HG03139 (cell line): ENCODE results near the gene GALNT9.
"Not testable (repeated sequence)": the region's sequence is repeated elsewhere in the genome, so short reads cannot be mapped to it uniquely, and the experiment has no call there.

Experiments used
- ATAC-seq: cut with Tn5 transposase; IDR thresholded peaks from one replicate; pipeline ENCODE4 v1.9.1; 2021; ENCODE audit not compliant: unreplicated experiment

Gene GALNT9

DNA sequence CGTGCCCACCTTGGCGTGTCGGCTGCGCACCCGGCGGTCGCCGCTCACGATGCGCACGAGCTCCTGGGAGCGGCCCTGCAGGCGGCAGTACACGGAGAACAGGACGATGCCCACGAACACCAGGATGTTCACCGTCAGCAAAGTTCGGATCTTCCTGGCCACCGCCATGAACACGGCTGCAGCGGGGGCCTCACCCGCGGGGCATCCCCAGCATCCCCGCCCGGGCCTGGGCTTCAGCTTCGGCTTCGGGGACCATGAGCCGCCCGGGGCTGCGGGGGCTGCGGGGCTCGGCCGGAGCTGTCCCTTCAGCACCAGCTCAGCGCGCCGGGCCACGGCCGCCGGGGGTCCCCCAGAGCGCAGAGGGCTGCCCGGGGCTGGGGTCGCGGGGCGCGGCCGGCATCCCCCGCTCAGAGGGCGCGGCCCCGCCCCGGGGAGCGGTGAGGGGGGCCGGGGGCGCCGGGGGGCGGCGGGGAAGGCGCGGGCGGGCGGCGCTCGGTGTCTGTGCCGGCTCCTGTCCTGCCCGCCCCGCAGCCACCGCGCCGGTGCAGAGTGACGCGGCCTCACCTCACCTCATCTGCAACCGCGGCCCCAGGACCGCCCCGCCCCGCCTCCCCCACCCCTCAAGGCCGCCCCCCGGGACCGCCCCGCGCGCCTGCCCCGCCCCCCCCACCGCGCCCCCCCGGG lies at the start of gene GALNT9:
GALNT9 (minus strand) TSS at position 554 of the 684 bp plus-strand sequence; CDS start at position 168, 386 bp downstream.
- no peak for ATAC-seq

DNA sequence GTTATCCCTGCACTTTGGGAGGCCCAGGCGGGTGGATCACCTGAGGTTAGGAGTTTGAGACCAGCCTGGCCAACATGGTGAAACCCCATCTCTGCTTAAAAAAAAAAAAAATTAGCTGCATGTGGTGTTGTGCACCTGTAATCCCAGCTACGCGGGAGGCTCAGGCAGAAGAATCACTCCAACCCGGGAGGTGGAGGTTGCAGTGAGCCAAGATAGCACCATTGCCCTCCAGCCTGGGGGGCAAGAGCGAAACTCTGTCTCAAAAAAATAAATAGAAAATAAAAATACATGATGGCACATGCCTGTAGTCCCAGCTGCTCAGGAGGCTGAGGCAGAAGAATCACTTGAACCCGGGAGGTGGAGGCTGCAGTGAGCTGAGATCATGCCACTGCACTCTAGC lies 49.7 kb upstream of the GALNT9 start:
- ATAC-seq, result not testable (repeated sequence)

DNA sequence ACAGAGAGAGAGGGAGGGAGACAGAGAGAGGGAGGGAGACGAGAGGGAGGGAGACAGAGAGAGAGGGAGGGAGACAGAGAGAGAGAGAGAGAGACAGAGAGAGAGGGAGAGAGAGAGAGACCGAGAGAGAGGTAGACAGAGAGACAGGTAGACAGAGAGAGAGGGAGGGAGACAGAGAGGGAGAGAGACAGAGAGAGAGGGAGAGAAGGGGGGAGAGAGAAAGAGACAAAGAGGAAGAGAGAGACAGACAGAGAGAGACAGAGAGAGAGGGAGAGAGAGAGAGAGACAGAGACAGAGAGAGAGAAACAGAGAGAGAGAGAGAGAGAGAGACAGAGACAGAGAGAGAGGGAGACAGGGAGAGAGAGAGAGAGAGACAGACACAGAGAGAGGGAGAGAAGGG lies 47.8 kb upstream of the GALNT9 start:
- no peak for ATAC-seq

DNA sequence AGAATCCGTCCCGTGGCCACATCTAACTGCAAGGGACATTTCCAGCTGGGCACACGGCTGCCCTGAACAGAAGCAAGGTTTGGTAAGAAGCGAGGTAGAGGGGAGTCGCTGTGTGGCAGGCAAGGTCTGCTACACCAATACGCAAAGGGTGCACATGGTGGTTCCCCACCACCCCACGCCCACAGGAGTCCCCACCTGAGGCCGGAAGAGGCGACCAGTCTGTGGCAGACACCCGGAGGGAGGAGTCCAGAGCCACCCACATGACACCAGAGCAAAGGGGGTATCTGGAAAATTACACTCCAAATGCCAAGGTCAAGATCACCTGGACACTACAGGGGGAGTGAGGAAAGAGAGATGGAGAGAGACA lies 47.1 kb upstream of the GALNT9 start:
- no peak for ATAC-seq

DNA sequence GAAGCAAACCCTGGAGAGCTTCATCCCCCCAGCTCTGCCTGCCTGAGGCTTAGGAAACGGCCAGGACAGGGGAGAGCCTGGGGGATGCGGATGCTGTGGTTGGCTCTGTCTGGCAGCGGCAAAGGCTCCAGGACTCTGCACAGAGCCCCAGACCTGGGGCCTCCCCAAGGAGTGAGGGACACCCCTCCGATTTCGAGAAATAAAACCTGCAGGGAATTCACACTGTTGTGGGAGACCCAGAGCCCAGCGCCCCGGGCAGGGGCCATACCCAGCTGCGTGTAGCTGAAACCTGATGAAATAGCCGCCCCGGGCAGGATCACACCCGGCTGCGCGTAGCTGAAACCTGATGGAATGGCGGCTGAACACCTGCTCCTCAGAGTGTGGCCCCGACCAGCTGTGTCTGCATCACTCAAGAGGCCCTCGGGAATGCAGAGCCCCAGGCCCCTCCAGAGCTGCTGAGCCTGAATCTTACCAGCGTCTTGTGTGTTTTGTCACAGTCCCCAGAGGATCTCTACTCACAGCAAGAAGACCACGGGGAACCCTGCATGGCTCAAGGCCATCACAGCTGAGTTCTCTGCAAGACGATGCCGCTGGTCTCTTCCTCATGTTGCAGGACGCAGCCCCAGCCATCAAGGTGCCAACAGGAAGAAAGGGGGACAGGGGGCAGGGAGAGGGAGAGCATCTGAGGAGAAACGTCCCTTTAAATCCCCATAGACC lies 46.5 kb upstream of the GALNT9 start:
- ATAC-seq, result no peak

DNA sequence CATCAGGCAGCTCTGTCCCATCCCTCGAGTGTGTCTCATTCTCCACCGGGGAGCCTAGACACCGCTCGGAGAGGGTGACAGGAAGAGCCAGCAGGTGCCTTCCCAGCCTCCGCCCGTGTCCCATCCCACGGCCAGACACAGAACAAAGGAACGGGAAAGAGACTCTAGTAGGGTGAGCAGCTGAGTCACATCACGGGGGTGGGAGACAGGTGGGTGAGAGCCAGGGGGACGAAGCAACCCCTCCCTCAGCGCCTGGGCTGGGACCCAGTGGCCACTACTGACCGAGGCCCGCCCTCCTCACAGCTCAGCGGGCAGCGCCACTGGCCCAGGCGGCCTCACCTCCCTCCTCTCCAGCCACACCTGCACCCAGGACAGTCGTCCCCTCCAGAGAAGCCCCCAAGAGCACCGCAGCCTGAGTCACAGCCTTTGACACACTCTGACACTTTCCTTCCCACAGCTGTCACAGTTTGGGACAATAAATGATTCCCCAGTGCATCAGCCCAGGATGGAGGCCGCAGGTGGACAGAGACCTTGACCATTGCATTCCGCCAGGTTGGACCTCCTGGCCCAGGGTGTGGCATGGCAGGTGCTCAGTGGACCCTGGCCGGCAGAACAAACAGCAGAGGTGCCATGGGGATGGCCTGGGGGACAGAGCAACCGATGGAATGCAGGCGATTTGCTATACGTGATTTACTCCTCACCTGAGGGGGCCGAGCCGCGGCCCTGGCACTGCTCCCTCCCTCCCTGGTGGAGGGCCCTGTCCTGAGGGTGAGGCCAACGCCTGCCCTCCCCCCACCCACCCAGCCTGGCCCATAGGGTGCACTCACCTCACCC lies 45.4 kb upstream of the GALNT9 start:
- no peak for ATAC-seq

DNA sequence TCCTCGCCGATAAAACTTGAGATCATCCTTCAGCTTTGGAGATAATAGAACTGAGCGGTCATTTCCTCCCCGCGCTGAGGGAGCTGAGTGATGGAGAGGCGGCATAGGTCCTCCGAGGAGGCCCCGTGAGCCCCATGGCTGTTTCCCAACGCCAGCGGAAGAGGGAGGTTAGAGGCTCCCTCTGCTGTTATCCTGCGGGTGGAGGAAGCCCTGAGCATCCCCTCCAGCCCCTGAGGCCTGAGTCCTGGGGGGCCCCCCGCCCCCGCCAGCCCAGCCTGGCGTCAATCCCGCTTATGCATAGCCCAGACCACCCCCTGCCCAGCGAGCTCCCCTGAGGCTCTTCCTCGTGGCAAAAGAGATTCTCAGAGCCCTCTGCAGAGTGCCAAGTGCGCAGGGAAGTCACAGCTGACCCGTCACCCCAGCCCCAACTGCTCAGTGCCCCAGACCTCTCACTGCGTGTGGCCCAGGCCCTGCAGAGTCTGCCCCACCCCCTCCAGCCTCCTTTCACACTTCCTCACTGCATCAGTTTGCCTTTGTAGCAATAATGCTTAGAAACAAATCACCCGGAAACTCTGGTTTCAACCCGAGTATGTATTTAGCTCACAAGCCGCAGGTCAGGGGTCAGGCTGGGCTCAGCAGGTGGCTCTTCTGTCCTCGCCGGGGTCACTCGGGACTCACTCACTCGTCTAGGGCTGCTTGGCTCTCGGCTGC lies 44.7 kb upstream of the GALNT9 start:
- ATAC-seq, result no peak

DNA sequence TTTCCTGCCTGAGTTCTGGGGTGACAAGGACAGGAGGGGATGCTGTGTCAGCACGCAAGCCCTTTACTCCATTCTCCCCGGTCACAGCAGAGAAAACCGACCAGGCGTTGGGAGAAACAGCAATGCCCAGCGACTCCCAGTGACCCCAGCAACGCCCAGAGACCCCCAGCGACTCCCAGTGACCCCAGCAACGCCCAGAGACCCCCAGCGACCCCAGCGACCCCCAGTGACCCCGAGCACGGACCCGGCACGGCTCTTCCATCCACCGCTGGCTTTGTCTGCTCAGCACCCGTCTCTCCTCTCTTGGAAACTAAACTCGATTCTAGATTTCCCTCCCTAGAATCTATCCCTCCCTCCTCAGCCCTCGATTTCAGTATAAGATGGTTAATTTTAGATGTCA lies 38.5 kb upstream of the GALNT9 start:
- no peak for ATAC-seq

DNA sequence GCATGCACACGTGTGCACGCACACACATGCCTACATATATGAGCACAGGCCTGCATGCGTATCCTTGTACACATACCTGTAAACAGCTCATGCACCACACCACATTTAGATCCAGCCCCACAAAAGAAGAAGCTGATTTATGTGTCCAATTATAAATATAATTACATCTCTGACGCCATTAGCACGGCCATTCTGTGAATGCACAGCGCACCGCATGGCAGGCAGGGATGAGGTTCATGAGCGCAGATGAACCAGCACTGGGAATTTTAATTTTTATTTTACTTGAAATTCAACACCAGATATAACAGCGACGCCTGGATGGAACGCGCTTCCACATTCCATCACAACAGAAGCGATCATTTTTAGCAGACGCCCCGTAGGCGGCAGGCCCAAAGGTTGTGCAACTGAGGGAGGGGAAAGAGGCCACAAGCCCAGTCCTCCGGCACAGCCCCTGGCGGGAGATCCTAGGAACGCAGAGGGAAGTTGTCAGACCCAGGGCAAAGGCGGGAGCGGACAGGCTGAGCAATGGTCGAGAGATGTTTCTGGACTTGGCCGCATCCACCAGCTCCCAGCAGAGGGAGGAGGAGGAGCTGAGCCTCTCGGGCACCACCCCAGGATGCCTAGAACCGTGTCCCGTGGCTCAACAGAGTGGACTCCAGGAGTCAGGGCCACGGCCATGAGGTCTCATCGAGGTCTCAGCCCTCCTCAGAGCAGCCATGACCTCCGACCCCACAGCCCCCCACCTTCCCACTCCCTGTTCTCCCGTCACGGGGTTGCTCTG lies 37.9 kb upstream of the GALNT9 start:
- ATAC-seq, result no peak

DNA sequence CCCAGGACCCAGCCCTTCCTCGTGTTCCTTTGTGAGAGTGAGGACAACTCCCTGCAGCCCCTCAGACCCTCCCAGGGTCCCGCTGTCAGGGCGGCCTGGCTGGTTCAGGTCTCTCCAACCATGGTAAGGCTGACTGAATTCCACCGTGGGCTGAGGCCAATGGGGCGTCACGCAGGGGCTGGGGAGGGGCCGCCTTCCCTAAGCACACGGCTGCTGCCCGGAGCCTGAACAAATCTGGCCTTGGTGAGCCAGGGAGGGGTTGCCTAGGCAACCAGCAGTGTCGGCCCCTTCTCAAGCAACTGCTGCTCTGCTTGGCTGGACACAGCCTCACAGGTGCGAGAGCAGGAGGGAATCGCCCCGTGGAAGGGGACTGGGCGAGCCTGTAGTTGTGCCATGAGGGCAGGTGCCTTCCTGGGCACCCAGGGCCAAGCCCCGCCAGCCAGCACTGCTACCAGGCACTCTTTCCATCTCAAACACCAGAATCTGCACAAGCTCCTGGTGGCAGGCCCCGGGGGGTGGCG lies 37.0 kb upstream of the GALNT9 start:
- ATAC-seq, result no peak

DNA sequence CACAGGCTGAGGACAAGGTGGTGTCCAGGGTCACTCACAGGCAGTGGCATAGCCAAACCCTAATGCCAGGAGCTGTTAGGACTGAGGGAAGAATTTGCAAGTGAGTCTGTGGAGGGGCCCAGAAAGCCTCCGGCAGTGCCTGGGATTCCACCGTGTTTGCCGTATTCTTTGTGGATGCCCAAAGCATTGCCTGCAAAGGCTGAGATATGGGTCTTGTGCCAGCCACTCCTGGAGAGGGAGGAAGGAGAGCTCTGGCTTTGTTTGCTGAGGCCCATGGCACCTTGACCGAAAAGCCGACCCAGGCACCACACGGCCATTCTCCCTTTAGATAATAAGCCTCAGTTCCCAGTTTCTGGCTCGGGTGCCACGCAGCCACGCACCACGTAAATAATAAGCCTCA lies 35.8 kb upstream of the GALNT9 start:
- no peak for ATAC-seq

DNA sequence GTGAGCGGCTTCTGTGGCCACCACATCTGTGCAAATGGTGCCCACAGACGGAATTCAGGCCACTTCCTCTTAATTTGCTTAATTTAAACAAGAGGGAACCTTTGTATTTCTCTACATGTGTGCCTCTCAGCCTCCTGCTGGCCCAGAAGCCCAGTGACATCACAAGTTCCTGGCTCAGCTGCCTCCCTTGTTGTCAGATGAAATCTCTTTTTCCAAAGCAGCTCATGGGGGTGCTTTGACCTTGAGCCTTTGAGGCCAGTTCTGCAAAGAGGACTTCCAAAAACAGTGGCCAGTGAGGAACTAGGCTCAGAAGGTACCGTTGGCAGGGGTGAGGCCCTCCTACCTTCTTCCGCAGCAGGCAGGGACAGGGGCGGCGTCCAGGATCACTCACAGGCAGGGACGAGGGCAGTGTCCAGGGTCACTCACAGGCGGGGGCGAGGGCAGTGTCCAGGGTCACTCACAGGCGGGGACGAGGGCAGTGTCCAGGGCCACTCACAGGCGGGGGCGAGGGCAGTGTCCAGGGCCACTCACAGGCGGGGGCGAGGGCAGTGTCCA lies 35.0 kb upstream of the GALNT9 start:
- no peak for ATAC-seq

DNA sequence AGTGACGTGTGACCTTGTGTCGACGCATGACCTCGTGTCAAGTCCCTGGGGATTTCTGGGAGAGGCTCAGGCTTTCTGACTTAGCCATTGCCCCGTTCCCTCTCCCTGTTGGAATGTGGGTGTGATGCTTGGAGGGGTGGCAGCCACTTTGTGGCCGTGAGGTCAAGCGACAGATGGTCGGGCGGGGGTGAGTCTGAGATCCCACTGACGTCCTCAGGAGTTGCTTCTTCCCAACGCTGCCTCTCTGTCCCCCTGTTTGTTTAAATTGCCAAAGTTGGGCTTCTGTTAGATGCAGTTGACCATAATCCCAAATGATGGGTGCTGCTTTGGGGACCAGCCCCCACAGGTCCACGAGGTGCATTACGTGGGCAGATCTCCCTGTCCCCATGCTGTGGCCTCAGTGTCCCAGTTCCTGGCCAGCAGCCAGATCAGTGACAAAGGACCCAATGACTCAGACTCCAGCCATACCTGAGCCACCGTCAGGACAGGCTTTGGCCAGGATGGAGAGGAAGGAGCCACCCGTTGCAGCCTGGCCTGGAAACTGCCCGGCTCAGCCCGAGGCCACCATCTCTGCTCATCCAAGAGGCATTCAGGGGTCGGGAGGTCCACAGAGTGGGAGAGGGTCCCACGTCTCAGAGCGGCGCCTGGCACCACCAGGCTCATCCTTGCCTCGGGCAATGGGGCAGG lies 34.4 kb upstream of the GALNT9 start:
- ATAC-seq, result no peak

DNA sequence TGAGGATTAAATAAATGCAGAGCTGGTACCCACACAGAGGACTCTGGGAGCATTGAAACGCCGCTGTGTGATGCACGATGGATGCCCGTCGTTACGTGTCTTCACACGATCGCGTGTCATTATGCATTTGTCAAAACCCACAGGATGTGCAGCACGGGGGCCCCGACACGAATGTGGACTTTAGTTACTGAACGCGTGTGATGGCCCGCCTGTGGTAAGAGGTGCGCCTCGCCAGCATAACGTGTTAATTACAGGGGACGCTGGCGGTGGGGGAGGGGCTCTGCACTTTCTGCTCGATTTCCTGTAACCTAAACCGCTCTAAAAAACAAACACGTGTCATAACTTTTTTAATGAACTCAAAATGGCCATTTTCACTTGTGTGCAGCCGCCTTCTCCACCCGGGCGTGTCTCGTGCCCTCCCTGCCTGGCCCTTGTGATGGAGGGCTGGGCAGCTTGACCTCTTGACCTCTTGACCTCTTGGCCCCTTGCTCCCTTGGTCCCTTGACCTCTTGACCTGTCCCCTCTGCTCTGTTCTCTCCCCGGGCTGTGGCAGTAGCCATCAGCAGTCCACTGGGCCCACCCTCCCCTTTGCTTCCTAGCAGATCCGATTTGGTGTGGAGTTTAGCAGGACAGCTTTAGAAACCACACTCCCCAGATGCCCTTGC lies 33.7 kb upstream of the GALNT9 start:
- no peak for ATAC-seq

DNA sequence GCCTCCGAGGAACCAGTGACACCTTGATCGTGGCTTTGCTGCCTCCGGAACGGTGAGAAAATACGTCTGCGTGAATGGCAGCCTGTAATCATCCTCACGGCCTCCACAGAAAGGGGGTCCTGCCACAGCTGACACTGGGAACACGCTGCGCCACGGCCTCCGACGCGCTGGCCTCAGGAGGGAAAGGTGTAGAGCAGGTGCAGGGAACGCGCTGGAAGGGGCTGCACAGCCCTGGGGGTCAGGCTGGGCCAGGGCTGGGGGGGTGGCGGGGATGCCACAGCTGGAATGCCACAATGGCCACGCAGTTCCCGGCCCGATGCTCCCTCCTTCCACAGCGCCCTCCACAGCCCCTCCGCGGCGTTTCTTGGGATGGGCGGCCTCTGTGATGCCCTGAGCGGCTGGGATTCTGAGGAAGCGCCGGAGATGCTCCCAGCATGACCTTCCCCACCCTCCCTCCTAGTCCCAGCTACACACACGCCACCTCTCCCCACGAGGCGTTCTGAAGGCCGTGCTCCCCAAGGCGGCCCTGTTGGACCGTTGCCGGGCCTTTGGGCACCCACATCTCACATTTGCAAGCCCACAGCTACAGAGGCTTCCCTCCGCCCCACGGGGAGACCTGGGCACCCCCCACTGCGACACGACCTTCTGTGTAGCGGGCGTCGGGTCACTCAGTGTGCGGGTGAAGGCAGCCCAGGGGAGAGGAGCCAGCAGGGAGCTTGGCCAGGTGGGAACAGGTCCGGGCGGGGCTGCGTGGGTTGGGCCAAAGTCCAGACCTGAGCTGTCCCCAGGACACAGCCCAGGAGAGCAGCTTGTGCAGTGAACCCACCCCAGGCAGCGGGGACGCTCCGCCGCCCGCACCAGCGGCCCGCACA lies 31.8 kb upstream of the GALNT9 start:
- no peak for ATAC-seq

DNA sequence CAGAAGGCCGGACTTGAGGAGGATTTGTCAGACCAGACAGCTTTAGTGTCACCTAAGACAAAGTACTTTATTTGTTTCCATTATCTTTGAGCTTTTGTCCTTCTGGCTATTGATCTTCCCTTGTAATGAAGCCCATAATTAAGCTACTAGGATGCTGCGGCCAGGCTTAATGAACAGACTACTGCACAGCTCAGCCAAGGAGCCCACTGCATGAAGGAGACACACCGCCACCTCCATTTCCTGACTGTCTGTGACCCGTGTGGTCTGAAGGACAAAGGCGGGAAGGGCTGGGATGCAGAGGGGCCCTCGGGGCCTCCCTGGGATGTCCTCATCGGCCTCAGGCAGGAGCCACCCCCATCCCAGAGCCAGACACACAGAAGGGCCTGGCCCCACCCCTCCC lies 31.0 kb upstream of the GALNT9 start:
- ATAC-seq, result no peak

DNA sequence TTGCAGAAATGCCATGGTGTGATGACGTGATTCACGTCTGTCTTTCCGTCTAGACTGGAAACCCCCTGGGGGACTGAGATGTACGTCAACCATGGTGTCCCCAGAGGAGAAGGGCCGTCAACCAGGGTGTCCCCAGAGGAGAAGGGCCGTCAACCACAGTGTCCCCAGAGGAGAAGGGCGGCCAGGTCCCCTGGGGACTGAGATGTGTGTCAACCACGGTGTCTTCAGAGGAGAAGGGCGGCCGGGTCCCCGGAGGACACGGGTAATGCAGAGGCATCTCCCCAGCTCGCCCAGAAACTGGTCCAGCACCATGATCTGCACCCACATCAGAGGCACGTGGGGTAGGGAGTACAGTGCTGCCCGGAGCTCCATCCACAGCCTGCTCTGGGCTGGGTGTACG lies 30.6 kb upstream of the GALNT9 start:
- no peak for ATAC-seq

DNA sequence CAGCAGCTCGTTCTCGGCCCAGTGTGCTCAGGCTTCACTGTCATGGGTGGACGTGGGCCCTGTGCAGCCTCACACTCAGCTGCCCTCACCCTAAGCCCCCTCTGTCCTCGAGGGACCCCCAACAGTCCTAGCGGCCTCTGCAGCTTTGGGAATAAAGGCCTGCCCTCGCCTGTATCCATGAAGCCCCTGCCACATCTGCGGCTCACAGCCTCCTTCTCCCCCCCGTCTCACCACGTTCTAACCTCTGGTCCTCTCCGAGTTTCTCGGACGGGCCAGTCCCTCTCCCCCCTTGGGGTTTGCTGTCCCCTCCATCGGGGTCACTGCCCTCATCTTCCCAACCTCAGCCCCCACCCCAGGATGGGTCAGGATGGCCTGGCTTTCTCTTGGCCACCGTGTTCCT lies 30.2 kb upstream of the GALNT9 start:
- no peak for ATAC-seq
